ENCODE data around the gene EIF3F. TPM values are rescaled to one million over a fixed set of nuclear protein-coding genes. Genes with fewer than 3 reads are reported as not detected.

EIF3F gene
- polyA plus RNA-seq, 1 donor from 2014 or later: 266 TPM

- no peak overlapping the region for H3K4me2 ChIP-seq (ENCODE audit: low read length)
- H4K20me1 ChIP-seq (ENCODE audit: insufficient read depth): no peaks in the 10 kb centered on the region
- no peaks in the 10 kb centered on the region for H3K79me2 ChIP-seq (replicated peaks; ENCODE audit: insufficient read depth, low read length)
- H3F3A ChIP-seq (ENCODE audit: insufficient read depth, low read length, poor library complexity, severe bottlenecking): no peaks in the 10 kb centered on the region
- H3K9me2 ChIP-seq (ENCODE audit: insufficient read depth, low read length): no peaks in the 10 kb centered on the region
- no peaks in the 10 kb centered on the region for H3K9me3 ChIP-seq (ENCODE audit: low read length)
- H3K36me3 ChIP-seq (ENCODE audit: insufficient read depth, low read length): no peaks in the 10 kb centered on the region
- no peaks in the 10 kb centered on the region for H3K27me3 ChIP-seq (ENCODE audit: insufficient read depth, low read depth, low read length)
- TF ChIP-seq CTCF (IDR thresholded peaks at IDR 0.05; ENCODE audit: poor library complexity, severe bottlenecking): no peak
- no peak for TF ChIP-seq MXI1 (conservative IDR thresholded peaks at IDR 0.05; ENCODE audit: poor library complexity, severe bottlenecking)
- TF ChIP-seq POLR2AphosphoS5 (IDR thresholded peaks at IDR 0.05): no peak
- no peak for TF ChIP-seq EP300 (conservative IDR thresholded peaks at IDR 0.05; ENCODE audit: poor library complexity, severe bottlenecking)
- TF ChIP-seq SMC3 (conservative IDR thresholded peaks at IDR 0.05; ENCODE audit: poor library complexity): no peak
- TF ChIP-seq TAF1 (IDR thresholded peaks at IDR 0.05; ENCODE audit: low read depth): no peak
- TF ChIP-seq, protein P1, sequence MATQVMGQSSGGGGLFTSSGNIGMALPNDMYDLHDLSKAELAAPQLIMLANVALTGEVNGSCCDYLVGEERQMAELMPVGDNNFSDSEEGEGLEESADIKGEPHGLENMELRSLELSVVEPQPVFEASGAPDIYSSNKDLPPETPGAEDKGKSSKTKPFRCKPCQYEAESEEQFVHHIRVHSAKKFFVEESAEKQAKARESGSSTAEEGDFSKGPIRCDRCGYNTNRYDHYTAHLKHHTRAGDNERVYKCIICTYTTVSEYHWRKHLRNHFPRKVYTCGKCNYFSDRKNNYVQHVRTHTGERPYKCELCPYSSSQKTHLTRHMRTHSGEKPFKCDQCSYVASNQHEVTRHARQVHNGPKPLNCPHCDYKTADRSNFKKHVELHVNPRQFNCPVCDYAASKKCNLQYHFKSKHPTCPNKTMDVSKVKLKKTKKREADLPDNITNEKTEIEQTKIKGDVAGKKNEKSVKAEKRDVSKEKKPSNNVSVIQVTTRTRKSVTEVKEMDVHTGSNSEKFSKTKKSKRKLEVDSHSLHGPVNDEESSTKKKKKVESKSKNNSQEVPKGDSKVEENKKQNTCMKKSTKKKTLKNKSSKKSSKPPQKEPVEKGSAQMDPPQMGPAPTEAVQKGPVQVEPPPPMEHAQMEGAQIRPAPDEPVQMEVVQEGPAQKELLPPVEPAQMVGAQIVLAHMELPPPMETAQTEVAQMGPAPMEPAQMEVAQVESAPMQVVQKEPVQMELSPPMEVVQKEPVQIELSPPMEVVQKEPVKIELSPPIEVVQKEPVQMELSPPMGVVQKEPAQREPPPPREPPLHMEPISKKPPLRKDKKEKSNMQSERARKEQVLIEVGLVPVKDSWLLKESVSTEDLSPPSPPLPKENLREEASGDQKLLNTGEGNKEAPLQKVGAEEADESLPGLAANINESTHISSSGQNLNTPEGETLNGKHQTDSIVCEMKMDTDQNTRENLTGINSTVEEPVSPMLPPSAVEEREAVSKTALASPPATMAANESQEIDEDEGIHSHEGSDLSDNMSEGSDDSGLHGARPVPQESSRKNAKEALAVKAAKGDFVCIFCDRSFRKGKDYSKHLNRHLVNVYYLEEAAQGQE (IDR thresholded peaks at IDR 0.05; ENCODE audit: borderline replicate concordance): no peak
- no peak for TF ChIP-seq EZH2 (IDR thresholded peaks at IDR 0.05; ENCODE audit: borderline replicate concordance, insufficient read depth, low read length, poor library complexity, severe bottlenecking)
- no peak for TF ChIP-seq RAD21 (conservative IDR thresholded peaks at IDR 0.05)
- no peak overlapping the region for H2AFZ ChIP-seq (ENCODE audit: low read depth, low read length)
- no peak overlapping the region for H3K9ac ChIP-seq (ENCODE audit: low read length)
- no peak overlapping the region for H3K4me3 ChIP-seq (ENCODE audit: low read length)
- no peak overlapping the region for H3K27ac ChIP-seq (ENCODE audit: low read length)
Observed at GRCh38 chr11:8026982-8027381, 39.8 kb downstream of the EIF3F start.

GRCh38 chr11:8028766-8029165 is 41.6 kb downstream of the EIF3F start:
- H3K79me2 ChIP-seq (replicated peaks; ENCODE audit: insufficient read depth, low read length): no peaks in the 10 kb centered on the region
- no peaks in the 10 kb centered on the region for H4K20me1 ChIP-seq (ENCODE audit: insufficient read depth)
- H3F3A ChIP-seq (ENCODE audit: insufficient read depth, low read length, poor library complexity, severe bottlenecking): no peaks in the 10 kb centered on the region
- no peaks in the 10 kb centered on the region for H3K27me3 ChIP-seq (ENCODE audit: insufficient read depth, low read depth, low read length)
- no peak overlapping the region for H3K4me2 ChIP-seq (ENCODE audit: low read length)
- no peak overlapping the region for H3K4me3 ChIP-seq (ENCODE audit: low read length)
- H3K9ac ChIP-seq (ENCODE audit: low read length): no peak overlapping the region
- no peak overlapping the region for H2AFZ ChIP-seq (ENCODE audit: low read depth, low read length)
- no peaks in the 10 kb centered on the region for H3K9me2 ChIP-seq (ENCODE audit: insufficient read depth, low read length)
- H3K9me3 ChIP-seq (ENCODE audit: low read length): no peaks in the 10 kb centered on the region
- H3K36me3 ChIP-seq (ENCODE audit: insufficient read depth, low read length): no peaks in the 10 kb centered on the region
- H3K27ac ChIP-seq (ENCODE audit: low read length): no peak overlapping the region
- no peak for TF ChIP-seq SMC3 (conservative IDR thresholded peaks at IDR 0.05; ENCODE audit: poor library complexity)
- TF ChIP-seq, protein P1 (IDR thresholded peaks at IDR 0.05; ENCODE audit: borderline replicate concordance): no peak
- no peak for TF ChIP-seq POLR2AphosphoS5 (IDR thresholded peaks at IDR 0.05)
- TF ChIP-seq RAD21 (conservative IDR thresholded peaks at IDR 0.05): no peak
- TF ChIP-seq CTCF (IDR thresholded peaks at IDR 0.05; ENCODE audit: poor library complexity, severe bottlenecking): no peak
- TF ChIP-seq EZH2 (IDR thresholded peaks at IDR 0.05; ENCODE audit: borderline replicate concordance, insufficient read depth, low read length, poor library complexity, severe bottlenecking): no peak
- TF ChIP-seq MXI1 (conservative IDR thresholded peaks at IDR 0.05; ENCODE audit: poor library complexity, severe bottlenecking): no peak

All from neural cell (in vitro differentiated cells).